ENCODE data around the gene BHLHE23. TPM values are rescaled to one million over a fixed set of nuclear protein-coding genes. Genes with fewer than 3 reads are reported as not detected.

The BHLHE23 gene
- total RNA-seq, 4 donors from 2014 or later, result not detected

- no peak for TF ChIP-seq CTCF (IDR thresholded peaks at IDR 0.05)
- ATAC-seq (ENCODE audit: low FRiP score) (no peak), DNase-seq (ENCODE audit: low spot score) (no peak)
Observed at GRCh38 chr20:62995898-62996595, 10.7 kb downstream of the BHLHE23 start.

GRCh38 chr20:62995481-62995880 is 11.3 kb downstream of the BHLHE23 start:
- TF ChIP-seq CTCF (IDR thresholded peaks at IDR 0.05), result no peak
- DNase-seq (ENCODE audit: low spot score) (no peak), ATAC-seq (ENCODE audit: low FRiP score) (no peak)

GRCh38 chr20:62994869-62995281 is 11.9 kb downstream of the BHLHE23 start:
- DNase-seq (ENCODE audit: low spot score) (no peak), ATAC-seq (ENCODE audit: low FRiP score) (no peak)
- no peak for TF ChIP-seq CTCF (IDR thresholded peaks at IDR 0.05)

GRCh38 chr20:62993856-62994494 is 12.8 kb downstream of the BHLHE23 start:
- ATAC-seq (ENCODE audit: low FRiP score), result no peak

GRCh38 chr20:62991863-62992262 is 14.9 kb downstream of the BHLHE23 start:
- no peak for TF ChIP-seq CTCF (IDR thresholded peaks at IDR 0.05)
- ATAC-seq (ENCODE audit: low FRiP score) (no peak), DNase-seq (ENCODE audit: low spot score) (no peak)

More at GRCh38 chr20:62993856-62994494, 12.8 kb downstream of the BHLHE23 start:
- no peak for TF ChIP-seq CTCF (IDR thresholded peaks at IDR 0.05)
- no peak for DNase-seq (ENCODE audit: low spot score)

- no peak for DNase-seq (ENCODE audit: low spot score)
- ATAC-seq (ENCODE audit: low FRiP score), result no peak
- no peak for TF ChIP-seq CTCF (IDR thresholded peaks at IDR 0.05)
Observed at GRCh38 chr20:62991196-62991807, 15.5 kb downstream of the BHLHE23 start.
